Astrocyte of the cerebellum (primary cell): ENCODE measurements around the gene MTARC2.
A peak's percentile ranks its signal among the peaks of the same experiment; 100 is the strongest.

Source experiments
- DNase-seq: peaks from one replicate; pipeline ENCODE4 v3.0.0-alpha.2; 2011; ENCODE audit warnings: low read depth
- H3K4me3 ChIP-seq: 2 replicates; pipeline ENCODE4 v1.5.1; 2011; ENCODE audit warnings: mild to moderate bottlenecking, low read depth, low read length, moderate library complexity
- in situ Hi-C: cut with HindIII; loops from 2 replicates; pipeline ENCODE4 v1.10.0; 2017; ENCODE audit warnings: low sequenced_read_pairs
- TF ChIP-seq, protein P1 (sequence below): IDR thresholded peaks from 2 replicates; pipeline ENCODE4 v1.5.1; 2012; ENCODE audit warnings: low read length, low read depth, moderate library complexity, mild to moderate bottlenecking; ENCODE audit errors: missing control alignments

The MTARC2 gene

GRCh38 chr1:220741825-220742224 is 6.3 kb upstream of the MTARC2 start:
- TF ChIP-seq, protein P1, sequence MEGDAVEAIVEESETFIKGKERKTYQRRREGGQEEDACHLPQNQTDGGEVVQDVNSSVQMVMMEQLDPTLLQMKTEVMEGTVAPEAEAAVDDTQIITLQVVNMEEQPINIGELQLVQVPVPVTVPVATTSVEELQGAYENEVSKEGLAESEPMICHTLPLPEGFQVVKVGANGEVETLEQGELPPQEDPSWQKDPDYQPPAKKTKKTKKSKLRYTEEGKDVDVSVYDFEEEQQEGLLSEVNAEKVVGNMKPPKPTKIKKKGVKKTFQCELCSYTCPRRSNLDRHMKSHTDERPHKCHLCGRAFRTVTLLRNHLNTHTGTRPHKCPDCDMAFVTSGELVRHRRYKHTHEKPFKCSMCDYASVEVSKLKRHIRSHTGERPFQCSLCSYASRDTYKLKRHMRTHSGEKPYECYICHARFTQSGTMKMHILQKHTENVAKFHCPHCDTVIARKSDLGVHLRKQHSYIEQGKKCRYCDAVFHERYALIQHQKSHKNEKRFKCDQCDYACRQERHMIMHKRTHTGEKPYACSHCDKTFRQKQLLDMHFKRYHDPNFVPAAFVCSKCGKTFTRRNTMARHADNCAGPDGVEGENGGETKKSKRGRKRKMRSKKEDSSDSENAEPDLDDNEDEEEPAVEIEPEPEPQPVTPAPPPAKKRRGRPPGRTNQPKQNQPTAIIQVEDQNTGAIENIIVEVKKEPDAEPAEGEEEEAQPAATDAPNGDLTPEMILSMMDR, result no peak
- in situ Hi-C loops, result no loop called here
- H3K4me3 ChIP-seq, result no peak overlapping the region
- no peak for DNase-seq

GRCh38 chr1:220742520-220742919 is 5.6 kb upstream of the MTARC2 start:
- TF ChIP-seq, protein P1, result no peak
- in situ Hi-C loops, result no loop called here
- no peak for DNase-seq

DNA sequence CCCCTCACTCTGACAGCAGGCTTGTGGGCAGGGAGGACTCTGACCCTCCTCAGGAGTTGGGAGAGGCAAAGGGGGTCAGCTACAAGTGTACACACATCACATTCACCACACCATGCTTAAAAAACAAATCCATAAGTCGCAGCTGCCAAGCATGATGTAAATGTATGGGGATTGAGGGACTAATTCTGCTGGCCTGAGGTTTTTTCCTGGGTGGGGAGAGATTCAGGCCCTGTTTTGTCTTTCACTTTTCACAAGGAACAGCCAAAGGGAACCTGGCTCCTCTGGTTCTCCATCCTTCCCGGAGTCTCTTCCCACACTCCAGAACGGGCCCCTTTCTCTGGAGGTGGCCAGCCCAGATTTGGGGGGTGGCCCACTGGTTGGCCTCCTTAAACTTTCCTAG is 1.3 kb upstream of the MTARC2 start:
- in situ Hi-C loops, result no loop called here
- TF ChIP-seq, protein P1, result no peak
- H3K4me3 ChIP-seq, result no peak overlapping the region
- DNase-seq, result no peak

More at GRCh38 chr1:220742520-220742919, 5.6 kb upstream of the MTARC2 start:
- no peak overlapping the region for H3K4me3 ChIP-seq

GRCh38 chr1:220747437-220748088 is 559 bp upstream of the MTARC2 start:
- in situ Hi-C loops, result no loop called here
- TF ChIP-seq, protein P1, result no peak
- H3K4me3 ChIP-seq, result peak overlapping the region; percentile 60

DNA sequence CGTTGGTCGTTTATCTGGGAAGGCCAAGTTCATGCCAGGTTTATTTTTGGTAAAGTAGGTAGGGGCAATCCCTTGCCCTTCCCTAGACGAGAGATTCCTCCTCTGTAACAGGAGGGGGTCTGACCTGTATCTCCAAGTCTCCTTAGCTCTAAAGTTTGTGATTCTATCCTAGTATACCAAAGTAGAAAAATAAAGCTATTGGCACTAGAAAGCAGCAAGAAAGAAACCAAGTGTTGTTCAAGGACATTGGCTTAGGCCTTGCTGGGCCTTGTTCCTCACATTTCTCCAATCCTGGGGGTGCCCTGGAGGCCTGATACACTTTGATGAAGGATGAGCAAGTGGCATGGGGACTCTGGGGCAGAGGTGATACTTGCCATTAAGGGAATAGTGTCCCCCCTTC is 814 bp downstream of the MTARC2 start:
- no peak for DNase-seq
- in situ Hi-C loops, result no loop called here
- TF ChIP-seq, protein P1, result no peak
- H3K4me3 ChIP-seq, result peak overlapping the region; percentile 60

More at GRCh38 chr1:220747437-220748088, 559 bp upstream of the MTARC2 start:
- no peak for DNase-seq

DNA sequence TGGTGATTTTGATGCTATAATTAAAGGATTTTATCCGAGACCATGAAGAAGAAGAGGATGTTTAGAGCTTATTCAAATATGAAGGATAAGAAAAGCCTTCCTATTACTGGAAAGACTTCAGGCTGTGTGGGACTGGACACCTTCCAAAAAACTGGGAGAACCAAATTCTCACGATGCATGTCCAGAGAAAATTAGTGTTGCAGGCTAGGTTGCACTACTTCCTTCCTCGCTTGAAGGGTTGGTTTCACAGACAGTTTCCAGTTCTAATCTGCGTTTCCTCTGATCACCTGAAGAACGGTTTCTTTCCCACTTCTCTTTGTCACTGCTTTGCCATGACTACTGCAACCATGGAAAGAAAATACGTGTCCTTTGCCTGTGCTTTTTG is 2.0 kb downstream of the MTARC2 start:
- in situ Hi-C loops, result no loop called here
- no peak for DNase-seq
- TF ChIP-seq, protein P1, result no peak
- H3K4me3 ChIP-seq, result no peak overlapping the region

GRCh38 chr1:220751111-220751510 is 3.0 kb downstream of the MTARC2 start:
- no peak overlapping the region for H3K4me3 ChIP-seq
- no peak for DNase-seq
- TF ChIP-seq, protein P1, result no peak
- in situ Hi-C loops, result no loop called here
